GM12801 (cell line): ENCODE measurements around the gene CNBD2.

Experiments
- TF ChIP-seq, protein P1 (sequence below): IDR thresholded peaks from one replicate; pipeline ENCODE4 v1.5.1; 2011; ENCODE audit warnings: control low read depth; ENCODE audit not compliant: insufficient read length; ENCODE audit errors: extremely low read depth

Gene CNBD2

DNA sequence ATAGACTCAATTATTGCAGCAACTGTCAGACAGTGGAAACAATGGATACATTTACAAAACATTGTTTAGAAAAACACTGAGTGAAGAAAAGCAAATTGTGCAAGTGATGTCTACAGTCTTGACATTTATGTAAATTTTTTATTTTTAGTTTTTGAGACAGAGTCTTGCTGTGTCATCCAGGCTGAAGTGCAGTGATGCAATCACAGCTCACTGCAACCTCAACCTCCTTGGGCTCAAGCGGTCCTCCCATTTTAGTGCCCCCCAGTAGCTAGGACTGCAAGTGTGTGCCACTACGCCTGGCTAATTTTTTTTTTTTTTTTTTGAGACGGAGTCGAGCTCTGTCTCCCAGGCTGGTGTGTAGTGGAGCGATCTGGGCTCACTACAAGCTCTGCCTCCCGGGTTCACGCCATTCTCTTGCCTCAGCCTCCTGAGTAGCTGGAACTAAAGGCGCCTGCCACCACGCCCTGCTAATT lies 9.7 kb downstream of the CNBD2 start:
- TF ChIP-seq, protein P1, sequence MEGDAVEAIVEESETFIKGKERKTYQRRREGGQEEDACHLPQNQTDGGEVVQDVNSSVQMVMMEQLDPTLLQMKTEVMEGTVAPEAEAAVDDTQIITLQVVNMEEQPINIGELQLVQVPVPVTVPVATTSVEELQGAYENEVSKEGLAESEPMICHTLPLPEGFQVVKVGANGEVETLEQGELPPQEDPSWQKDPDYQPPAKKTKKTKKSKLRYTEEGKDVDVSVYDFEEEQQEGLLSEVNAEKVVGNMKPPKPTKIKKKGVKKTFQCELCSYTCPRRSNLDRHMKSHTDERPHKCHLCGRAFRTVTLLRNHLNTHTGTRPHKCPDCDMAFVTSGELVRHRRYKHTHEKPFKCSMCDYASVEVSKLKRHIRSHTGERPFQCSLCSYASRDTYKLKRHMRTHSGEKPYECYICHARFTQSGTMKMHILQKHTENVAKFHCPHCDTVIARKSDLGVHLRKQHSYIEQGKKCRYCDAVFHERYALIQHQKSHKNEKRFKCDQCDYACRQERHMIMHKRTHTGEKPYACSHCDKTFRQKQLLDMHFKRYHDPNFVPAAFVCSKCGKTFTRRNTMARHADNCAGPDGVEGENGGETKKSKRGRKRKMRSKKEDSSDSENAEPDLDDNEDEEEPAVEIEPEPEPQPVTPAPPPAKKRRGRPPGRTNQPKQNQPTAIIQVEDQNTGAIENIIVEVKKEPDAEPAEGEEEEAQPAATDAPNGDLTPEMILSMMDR: no peak

DNA sequence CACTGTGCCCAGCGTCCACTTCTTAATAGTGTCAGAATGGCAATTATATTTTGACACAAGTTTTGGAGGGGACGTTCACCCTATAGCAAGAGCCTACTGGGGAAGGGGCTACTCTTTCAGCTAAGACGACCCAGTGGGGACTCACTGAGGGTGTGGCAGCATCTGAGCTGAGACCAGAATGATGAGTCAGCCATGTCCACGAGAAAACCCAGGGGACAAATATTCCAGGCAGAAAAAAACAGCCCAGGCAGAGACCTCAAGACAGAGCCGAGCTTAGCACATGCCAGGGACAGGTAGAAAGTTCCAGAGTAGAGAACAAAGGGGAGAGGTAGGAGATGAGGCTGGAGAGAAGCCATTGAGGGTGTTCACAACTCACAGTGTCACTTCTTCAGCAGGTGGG lies 11.2 kb downstream of the CNBD2 start:
- TF ChIP-seq, protein P1: no peak

DNA sequence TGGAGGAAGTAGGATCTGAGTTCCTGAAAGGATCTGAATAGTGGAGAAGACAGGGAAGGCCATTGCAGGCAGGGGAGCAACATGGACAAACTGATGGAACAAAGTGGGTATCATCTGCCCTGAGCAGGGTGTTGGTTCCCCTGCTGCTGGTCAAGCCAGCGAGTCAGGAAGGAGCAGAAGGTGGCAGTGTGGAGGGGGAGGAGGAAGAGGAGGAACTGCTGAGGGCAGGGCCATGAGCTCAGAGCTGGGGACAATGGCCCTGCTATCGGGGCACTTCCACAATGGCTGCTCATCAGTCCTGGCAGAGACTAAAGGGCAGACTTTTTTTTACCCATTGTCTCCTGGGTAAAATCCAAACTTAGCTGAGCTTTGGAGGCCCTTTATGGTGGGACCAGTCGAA lies 13.6 kb downstream of the CNBD2 start:
- TF ChIP-seq, protein P1: no peak

GRCh38 chr20:35984382-35984781 lies 16.0 kb downstream of the CNBD2 start:
- TF ChIP-seq, protein P1: no peak

DNA sequence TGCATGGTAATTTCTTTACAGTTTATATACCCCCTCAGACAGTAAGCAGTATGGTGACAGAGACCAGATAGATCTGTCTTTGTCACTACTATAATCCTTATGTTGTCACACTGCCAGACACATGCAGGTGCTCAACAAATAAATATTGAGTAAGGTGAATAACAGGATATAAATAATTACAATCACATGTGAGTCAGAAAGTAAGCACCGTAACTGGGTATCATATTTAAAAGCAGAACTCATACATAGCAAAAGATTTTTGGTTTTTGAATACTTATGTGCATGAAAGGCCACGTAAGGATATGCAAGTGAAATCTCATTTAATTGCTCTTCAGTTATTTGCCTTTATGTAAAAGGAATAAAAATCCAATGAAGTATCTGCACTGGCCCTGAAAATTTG lies 17.4 kb downstream of the CNBD2 start:
- TF ChIP-seq, protein P1: no peak

DNA sequence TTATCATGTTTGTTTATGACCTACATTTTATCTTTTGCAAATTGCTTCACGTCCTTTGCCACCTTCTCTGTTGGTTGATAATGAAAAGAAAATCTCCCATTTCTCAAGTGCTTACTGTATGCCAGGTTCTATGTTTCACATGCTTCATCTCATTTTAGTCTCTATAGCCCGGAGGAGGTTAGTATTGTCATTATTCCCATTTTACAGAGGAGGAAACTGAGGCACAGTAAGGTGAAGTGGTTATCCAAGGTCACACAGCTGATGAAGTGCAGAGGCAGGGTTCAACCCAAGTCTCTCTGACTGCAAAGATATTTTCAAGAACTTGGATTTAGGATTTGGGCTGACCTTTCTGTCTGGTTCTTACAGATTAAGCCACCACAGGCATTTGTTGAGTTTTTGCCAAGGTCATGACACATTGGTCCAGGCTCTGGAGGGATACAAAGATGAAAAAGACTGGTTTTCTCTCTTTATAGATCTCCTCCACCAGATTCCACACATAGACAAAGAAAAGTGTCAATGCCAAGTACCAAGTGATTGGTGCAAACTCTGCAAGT lies 20.6 kb downstream of the CNBD2 start:
- TF ChIP-seq, protein P1: no peak

DNA sequence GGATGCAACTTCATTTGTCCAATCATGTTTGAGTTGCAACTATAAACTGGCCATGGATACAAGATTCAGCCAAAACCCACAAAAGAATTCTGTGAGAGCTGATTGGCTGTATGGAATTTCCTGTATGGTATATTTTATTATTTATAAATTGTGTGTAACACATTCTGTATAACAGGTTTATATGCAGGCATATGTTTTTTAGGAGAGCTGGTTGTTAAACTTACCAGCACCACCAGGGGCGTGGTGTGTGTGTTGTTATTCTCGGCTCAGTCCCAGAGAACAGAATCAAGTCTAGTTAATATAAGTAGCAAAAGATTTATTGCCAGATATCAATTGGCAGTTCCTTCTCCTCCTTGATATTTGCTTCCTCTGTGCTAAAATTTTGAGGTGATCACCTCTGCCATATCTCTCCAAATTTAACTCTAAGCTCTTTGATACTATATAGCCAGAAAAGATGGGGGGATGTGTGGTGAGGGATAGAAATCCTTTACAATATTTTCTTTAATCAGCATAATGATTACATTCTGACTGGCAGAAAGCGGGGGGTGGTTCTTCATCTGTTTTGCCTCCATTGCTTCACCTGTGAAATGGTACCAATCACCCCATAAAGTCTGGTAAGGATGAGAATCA lies 22.9 kb downstream of the CNBD2 start:
- TF ChIP-seq, protein P1: no peak
